Activated CD4-positive, CD25-positive, alpha-beta regulatory T cell (primary cell): ENCODE data around the gene AP4B1.
"Not testable (repeated sequence)": the region's sequence is repeated elsewhere in the genome, so short reads cannot be mapped to it uniquely, and the experiment has no call there.

Experiments
- DNase-seq, 4 experiments: peaks; one replicate each; lab custom pipeline; 2025; lab: John Stamatoyannopoulos, UW

AP4B1 gene

GRCh38 chr1:113904674-113905434 is at the start of gene AP4B1, which contains the start of gene DCLRE1B:
Gene AP4B1, minus strand, starts transcription at chr1:113904799. Its CDS starts 82 bp downstream, at chr1:113904717.
Gene DCLRE1B, plus strand, starts transcription at chr1:113905326. Its CDS starts 261 bp downstream, at chr1:113905587.
- DNase-seq: peak; percentile 84 to 94 (median 92)

GRCh38 chr1:113951719-113952118 is 47.1 kb upstream of the AP4B1 start:
- no peak for DNase-seq

GRCh38 chr1:113950908-113951307 is 46.3 kb upstream of the AP4B1 start:
- DNase-seq: no peak

GRCh38 chr1:113949007-113949406 is 44.4 kb upstream of the AP4B1 start:
- DNase-seq: no peak

GRCh38 chr1:113948151-113948550 is 43.6 kb upstream of the AP4B1 start:
- DNase-seq: not testable (repeated sequence)

GRCh38 chr1:113947388-113948107 is 42.9 kb upstream of the AP4B1 start:
- no peak for DNase-seq

- no peak for DNase-seq
These were observed 42.2 kb upstream of the AP4B1 start for GRCh38 chr1:113946678-113947387.

- DNase-seq: no peak
These were observed 41.5 kb upstream of the AP4B1 start for GRCh38 chr1:113946112-113946511.

- DNase-seq: no peak
These were observed 40.7 kb upstream of the AP4B1 start for GRCh38 chr1:113945329-113945728.

GRCh38 chr1:113943028-113943811 is 38.6 kb upstream of the AP4B1 start:
- DNase-seq: no peak

- DNase-seq: no peak
These were observed 37.9 kb upstream of the AP4B1 start for GRCh38 chr1:113942527-113942926.

GRCh38 chr1:113941245-113941559 is 36.6 kb upstream of the AP4B1 start:
- no peak for DNase-seq

GRCh38 chr1:113940365-113941244 is 36.0 kb upstream of the AP4B1 start:
- DNase-seq: no peak

GRCh38 chr1:113938192-113938591 is 33.6 kb upstream of the AP4B1 start:
- DNase-seq: no peak

- no peak for DNase-seq
These were observed 32.5 kb upstream of the AP4B1 start for GRCh38 chr1:113937146-113937545.

- no peak for DNase-seq
These were observed 31.4 kb upstream of the AP4B1 start for GRCh38 chr1:113935970-113936369.

GRCh38 chr1:113935176-113935575 is 30.6 kb upstream of the AP4B1 start:
- no peak for DNase-seq

- no peak for DNase-seq
These were observed 30.0 kb upstream of the AP4B1 start for GRCh38 chr1:113934511-113935055.

- DNase-seq: no peak
These were observed 29.4 kb upstream of the AP4B1 start for GRCh38 chr1:113934006-113934405.

- no peak for DNase-seq
These were observed 26.9 kb upstream of the AP4B1 start for GRCh38 chr1:113931451-113931851.
